ENCODE results near the gene ADAMTS4. TPM values are rescaled to one million over a fixed set of nuclear protein-coding genes. Genes with fewer than 3 reads are reported as not detected.
A peak's percentile ranks its signal among the peaks of the same experiment; 100 is the strongest.

ADAMTS4 gene
- total and polyA plus RNA-seq, 2 donors (not counting 1 experiment from before 2014, with no cell fraction given): 0.10 TPM; not detected in 1

DNA sequence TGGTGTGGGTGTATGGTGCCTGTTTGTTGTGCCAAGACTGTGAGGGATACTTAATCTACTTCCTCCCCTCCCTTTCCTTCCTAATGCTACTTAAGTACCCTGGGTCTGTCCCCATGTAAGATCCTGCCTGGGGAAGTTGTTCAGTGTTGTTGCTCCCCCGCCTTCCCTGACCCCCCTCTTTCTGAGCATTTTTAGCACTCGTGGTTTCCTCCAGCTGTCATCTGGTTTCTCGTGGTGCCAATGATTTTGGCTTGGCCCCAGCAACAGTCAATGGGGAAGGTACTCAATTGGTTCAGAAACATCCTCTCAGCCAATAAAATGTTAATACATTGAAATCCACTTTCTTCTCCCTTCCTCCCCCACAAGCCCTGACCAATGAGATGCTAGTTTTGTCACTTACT lies 13.6 kb downstream of the ADAMTS4 start:
- Mint-ChIP-seq H3K27me3 (no peaks in the 10 kb centered on the region), H3K9me3 (ENCODE audit: insufficient read depth) (no peaks in the 10 kb centered on the region), H3K4me3 (peak overlapping the region; percentile 71), H3K27ac (peak overlapping the region; percentile 93), H3K4me1 (peaks cover 78% of the 10 kb centered on the region)
- TF ChIP-seq EZH2 (IDR thresholded peaks at IDR 0.05; ENCODE audit: borderline replicate concordance, insufficient read depth, low read depth, low read length, poor library complexity, severe bottlenecking): no peak
- TF ChIP-seq CTCF (IDR thresholded peaks at IDR 0.05): no peak
- ChIA-PET POLR2A (interaction anchor here (0.6 to 0.9 kb wide), 2 partner anchors 117 to 120 kb away, joined by 4 read pairs; no protein-coding TSS in a partner anchor), CTCF (interaction anchor here (0.6 to 2.7 kb wide), 5 partner anchors 10 to 41 kb away, joined by 3 to 13 read pairs (median 6); partner anchors contain the start of genes NDUFS2 and TOMM40L)
- Histone ChIP-seq H3K4me2 (replicated peaks; ENCODE audit: low read depth, low read length, poor library complexity, severe bottlenecking) (peak overlapping the region; percentile 70), H3K4me1 (ENCODE audit: control insufficient read depth in 2 of 2, insufficient read depth in 2 of 2, low read length in 2 of 2) (peaks cover 73 to 93% of the 10 kb centered on the region in 2 donors), H2AFZ (ENCODE audit: insufficient read depth, low read depth, low read length, poor library complexity, severe bottlenecking) (no peak overlapping the region), H3K9ac (ENCODE audit: low read length) (peak overlapping the region; percentile 55), H3K27ac (ENCODE audit: low read length in 2 of 2) (peak overlapping the region; percentile 86 to 94), H3K36me3 (replicated peaks in 1 of 2; ENCODE audit: control extremely low read depth in 1 of 2, control insufficient read depth in 1 of 2, extremely low read depth in 1 of 2, insufficient read depth in 2 of 2, low read length in 1 of 2) (no peaks in the 10 kb centered on the region), H3K9me3 (ENCODE audit: control extremely low read depth in 1 of 3, control insufficient read depth in 2 of 3, insufficient read depth in 1 of 3, low read length in 2 of 3) (no peaks in the 10 kb centered on the region), H4K20me1 (ENCODE audit: control insufficient read depth, insufficient read depth, low read length, poor library complexity, severe bottlenecking) (no peaks in the 10 kb centered on the region), H3K79me2 (ENCODE audit: control insufficient read depth, insufficient read depth, low read length) (peaks cover 3% of the 10 kb centered on the region), H3K27me3 (replicated peaks in 1 of 4; ENCODE audit: control extremely low read depth in 1 of 4, control insufficient read depth in 3 of 4, insufficient read depth in 4 of 4, low read length in 3 of 4) (no peaks in the 10 kb centered on the region), H3K4me3 (ENCODE audit: control extremely low read depth in 1 of 5, extremely low read depth in 1 of 5, insufficient read depth in 1 of 5, low read depth in 2 of 5, low read length in 4 of 5) (peak overlapping the region in 4 of 5 experiments; percentile 31 to 63 (median 36))
- DNase-seq (peak; percentile 91), ATAC-seq (ENCODE audit: low read depth) (peak; percentile 76)
- intact Hi-C loops (cut with micrococcal nuclease): loop anchor here (1.0 to 5.0 kb wide), 3 partner anchors 8 to 53 kb away; partner anchors contain the start of genes B4GALT3, DEDD and UFC1
- 0% methylated on average over 3 of the region's 3 CpGs for WGBS (ENCODE audit: insufficient coverage)

DNA sequence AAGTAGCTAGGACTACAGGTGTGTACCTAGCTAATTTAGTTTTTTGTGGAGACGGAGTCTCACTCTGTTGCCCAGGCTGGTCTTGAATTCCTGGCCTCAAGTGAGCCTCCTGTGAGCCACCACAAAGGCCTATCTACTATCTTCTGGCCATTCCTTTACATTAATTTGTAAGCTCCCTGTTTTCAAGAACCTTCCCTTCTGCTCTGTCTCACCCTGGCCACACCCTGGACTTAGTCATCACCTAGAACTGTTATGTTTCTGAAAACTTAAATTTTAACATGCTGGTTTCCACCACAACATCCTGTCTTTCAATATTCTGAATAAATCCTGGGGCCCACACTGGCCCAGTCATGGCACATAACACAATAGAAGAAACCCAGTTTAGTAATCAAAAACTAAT lies 16.6 kb downstream of the ADAMTS4 start:
- intact Hi-C loops (cut with micrococcal nuclease): no loop called here
- Histone ChIP-seq H2AFZ (ENCODE audit: insufficient read depth, low read depth, low read length, poor library complexity, severe bottlenecking) (peak overlapping the region; percentile 55), H3K9me3 (ENCODE audit: control extremely low read depth in 1 of 3, control insufficient read depth in 2 of 3, insufficient read depth in 1 of 3, low read length in 2 of 3) (no peaks in the 10 kb centered on the region), H3K27ac (ENCODE audit: low read length in 2 of 2) (peak overlapping the region; percentile 49 to 60), H3K4me3 (ENCODE audit: control extremely low read depth in 1 of 5, extremely low read depth in 1 of 5, insufficient read depth in 1 of 5, low read depth in 2 of 5, low read length in 4 of 5) (peak overlapping the region in 1 of 5 experiments; percentile 19), H4K20me1 (ENCODE audit: control insufficient read depth, insufficient read depth, low read length, poor library complexity, severe bottlenecking) (no peaks in the 10 kb centered on the region), H3K4me1 (ENCODE audit: control insufficient read depth in 2 of 2, insufficient read depth in 2 of 2, low read length in 2 of 2) (peaks cover 60 to 80% of the 10 kb centered on the region in 2 donors), H3K27me3 (replicated peaks in 1 of 4; ENCODE audit: control extremely low read depth in 1 of 4, control insufficient read depth in 3 of 4, insufficient read depth in 4 of 4, low read length in 3 of 4) (no peaks in the 10 kb centered on the region), H3K79me2 (ENCODE audit: control insufficient read depth, insufficient read depth, low read length) (peaks cover under 1% of the 10 kb centered on the region), H3K9ac (ENCODE audit: low read length) (no peak overlapping the region), H3K4me2 (replicated peaks; ENCODE audit: low read depth, low read length, poor library complexity, severe bottlenecking) (peak overlapping the region; percentile 60), H3K36me3 (replicated peaks in 1 of 2; ENCODE audit: control extremely low read depth in 1 of 2, control insufficient read depth in 1 of 2, extremely low read depth in 1 of 2, insufficient read depth in 2 of 2, low read length in 1 of 2) (no peaks in the 10 kb centered on the region)
- TF ChIP-seq EZH2 (IDR thresholded peaks at IDR 0.05; ENCODE audit: borderline replicate concordance, insufficient read depth, low read depth, low read length, poor library complexity, severe bottlenecking): no peak
- TF ChIP-seq CTCF (IDR thresholded peaks at IDR 0.05): no peak
- Mint-ChIP-seq H3K4me3 (peak overlapping the region; percentile 60), H3K9me3 (ENCODE audit: insufficient read depth) (no peaks in the 10 kb centered on the region), H3K27ac (peak overlapping the region; percentile 91), H3K27me3 (no peaks in the 10 kb centered on the region), H3K4me1 (peaks cover 75% of the 10 kb centered on the region)
- ChIA-PET POLR2A (interaction anchor here (1.5 to 1.6 kb wide), 3 partner anchors 13 to 44 kb away, joined by 5 to 7 read pairs (median 5); partner anchors contain the start of genes PPOX and TOMM40L), CTCF (interaction anchor here (0.8 to 5.4 kb wide), 7 partner anchors 11 to 185 kb away, joined by 3 to 64 read pairs (median 16); partner anchors contain the start of genes CFAP126, NDUFS2, PPOX and TOMM40L)
- DNase-seq (no peak), ATAC-seq (ENCODE audit: low read depth) (peak; percentile 4)
- WGBS (ENCODE audit: insufficient coverage): 86% methylated on average over 1 of the region's 1 CpG

Measured in B cell (primary cell).